HG03095 (cell line): ENCODE data around the gene ISLR.

Experiments
- ATAC-seq: cut with Tn5 transposase; IDR thresholded peaks from one replicate; pipeline ENCODE4 v1.9.1; 2021; ENCODE audit warnings: moderate library complexity; ENCODE audit not compliant: unreplicated experiment

ISLR gene

GRCh38 chr15:74209997-74210671 lies 36.6 kb downstream of the ISLR start:
- ATAC-seq = no peak

GRCh38 chr15:74210729-74211128 lies 37.2 kb downstream of the ISLR start:
- no peak for ATAC-seq

GRCh38 chr15:74211656-74212055 lies 38.1 kb downstream of the ISLR start:
- ATAC-seq = no peak

- no peak for ATAC-seq
These were observed 39.0 kb downstream of the ISLR start for GRCh38 chr15:74212494-74212893.

- no peak for ATAC-seq
These were observed 40.4 kb downstream of the ISLR start for GRCh38 chr15:74213858-74214284.

- ATAC-seq = no peak
These were observed 41.0 kb downstream of the ISLR start for GRCh38 chr15:74214324-74215021.

- no peak for ATAC-seq
These were observed 42.4 kb downstream of the ISLR start for GRCh38 chr15:74215958-74216357.

GRCh38 chr15:74216949-74217348 lies 43.4 kb downstream of the ISLR start:
- no peak for ATAC-seq

- ATAC-seq = no peak
These were observed 44.7 kb downstream of the ISLR start for GRCh38 chr15:74217907-74218885.

- no peak for ATAC-seq
These were observed 47.2 kb downstream of the ISLR start for GRCh38 chr15:74220475-74221248.

GRCh38 chr15:74221399-74222239 lies 48.1 kb downstream of the ISLR start:
- no peak for ATAC-seq

- no peak for ATAC-seq
These were observed 49.0 kb downstream of the ISLR start for GRCh38 chr15:74222240-74223119.

- no peak for ATAC-seq
These were observed 52.4 kb downstream of the ISLR start for GRCh38 chr15:74225928-74226327.
